ENCODE data around the gene CD63.

CD63 gene

GRCh38 chr12:55720071-55720564 lies 8.7 kb downstream of the CD63 start, which contains the start of gene RDH5:
Gene RDH5 (plus strand): TSS chr12:55720393. CDS start chr12:55721185, 792 bp downstream.
- Histone ChIP-seq H3K9ac (ENCODE audit: low read depth, low read length) (no peak within 1 kb of the TSS), H3K4me1 (ENCODE audit: control insufficient read depth, insufficient read depth, low read length) (peaks cover 21% of the 10 kb centered on the region)

GRCh38 chr12:55719371-55719770 lies 9.4 kb downstream of the CD63 start:
- H3K27me3 ChIP-seq (ENCODE audit: control insufficient read depth, insufficient read depth, low read length): no peaks in the 10 kb centered on the region
- no peak overlapping the region for H3K4me3 ChIP-seq (ENCODE audit: low read depth, low read length)
- H3K9ac ChIP-seq (ENCODE audit: low read depth, low read length): no peak overlapping the region
- H3K36me3 ChIP-seq (ENCODE audit: control insufficient read depth, insufficient read depth, low read length): peaks cover 15% of the 10 kb centered on the region
- no peaks in the 10 kb centered on the region for H3K9me3 ChIP-seq (ENCODE audit: control insufficient read depth, insufficient read depth, low read length)
- no peak overlapping the region for H3K27ac ChIP-seq (ENCODE audit: low read depth, low read length)
- peaks cover 21% of the 10 kb centered on the region for H3K4me1 ChIP-seq (ENCODE audit: control insufficient read depth, insufficient read depth, low read length)

More at GRCh38 chr12:55720071-55720564, 8.7 kb downstream of the CD63 start, which contains the start of gene RDH5:
- Histone ChIP-seq H3K27me3 (ENCODE audit: control insufficient read depth, insufficient read depth, low read length) (no peaks in the 10 kb centered on the region), H3K36me3 (ENCODE audit: control insufficient read depth, insufficient read depth, low read length) (peaks cover 21% of the 10 kb centered on the region), H3K9me3 (ENCODE audit: control insufficient read depth, insufficient read depth, low read length) (no peaks in the 10 kb centered on the region), H3K4me3 (ENCODE audit: low read depth, low read length) (no peak within 1 kb of the TSS), H3K27ac (ENCODE audit: low read depth, low read length) (peak within 1 kb of the TSS; percentile 58)

- H3K27ac ChIP-seq (ENCODE audit: low read depth, low read length): peak overlapping the region; percentile 99
- peaks cover 9% of the 10 kb centered on the region for H3K36me3 ChIP-seq (ENCODE audit: control insufficient read depth, insufficient read depth, low read length)
- H3K27me3 ChIP-seq (ENCODE audit: control insufficient read depth, insufficient read depth, low read length): no peaks in the 10 kb centered on the region
- peaks cover 21% of the 10 kb centered on the region for H3K4me1 ChIP-seq (ENCODE audit: control insufficient read depth, insufficient read depth, low read length)
- no peak overlapping the region; the same call in 1 of the 2 replicates for H3K9ac ChIP-seq (ENCODE audit: low read depth, low read length)
- H3K4me3 ChIP-seq (ENCODE audit: low read depth, low read length): peak overlapping the region; percentile 41; the same call in 1 of the 2 replicates
- H3K9me3 ChIP-seq (ENCODE audit: control insufficient read depth, insufficient read depth, low read length): no peaks in the 10 kb centered on the region
Observed at GRCh38 chr12:55718624-55719275, 10.1 kb downstream of the CD63 start.

DNA sequence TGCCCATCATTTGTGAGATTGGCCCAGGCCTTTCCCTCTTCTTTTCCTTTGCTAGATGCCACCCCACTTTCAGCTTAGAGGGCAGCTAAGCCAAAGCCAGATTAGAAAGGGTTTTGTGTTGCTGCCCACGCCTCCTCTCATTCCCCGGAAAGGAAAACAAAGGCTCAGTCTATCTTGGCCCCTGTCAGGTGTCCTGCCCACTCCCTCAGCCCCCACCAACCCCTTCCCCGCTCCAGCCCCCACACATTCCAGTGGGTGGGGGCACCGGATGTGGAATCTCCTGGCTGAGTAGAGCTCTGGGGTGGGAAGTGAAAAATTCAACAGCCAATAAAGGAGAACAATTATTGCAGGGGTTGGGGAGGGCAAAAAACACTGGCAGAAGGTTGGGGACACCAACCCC lies 10.8 kb downstream of the CD63 start:
- Histone ChIP-seq H3K36me3 (ENCODE audit: control insufficient read depth, insufficient read depth, low read length) (peaks cover 3% of the 10 kb centered on the region; the same call in 1 of the 2 replicates), H3K27ac (ENCODE audit: low read depth, low read length) (peak overlapping the region; percentile 99), H3K27me3 (ENCODE audit: control insufficient read depth, insufficient read depth, low read length) (no peaks in the 10 kb centered on the region), H3K4me1 (ENCODE audit: control insufficient read depth, insufficient read depth, low read length) (peaks cover 21% of the 10 kb centered on the region), H3K9ac (ENCODE audit: low read depth, low read length) (no peak overlapping the region; the same call in 1 of the 2 replicates), H3K4me3 (ENCODE audit: low read depth, low read length) (peak overlapping the region; percentile 94), H3K9me3 (ENCODE audit: control insufficient read depth, insufficient read depth, low read length) (no peaks in the 10 kb centered on the region)

GRCh38 chr12:55717011-55718007 lies 11.5 kb downstream of the CD63 start:
- Histone ChIP-seq H3K27ac (ENCODE audit: low read depth, low read length) (peak overlapping the region; percentile 99), H3K4me1 (ENCODE audit: control insufficient read depth, insufficient read depth, low read length) (peaks cover 21% of the 10 kb centered on the region), H3K36me3 (ENCODE audit: control insufficient read depth, insufficient read depth, low read length) (no peaks in the 10 kb centered on the region), H3K27me3 (ENCODE audit: control insufficient read depth, insufficient read depth, low read length) (peaks cover 4% of the 10 kb centered on the region; the same call in 1 of the 2 replicates), H3K4me3 (ENCODE audit: low read depth, low read length) (peak overlapping the region; percentile 94), H3K9ac (ENCODE audit: low read depth, low read length) (no peak overlapping the region), H3K9me3 (ENCODE audit: control insufficient read depth, insufficient read depth, low read length) (no peaks in the 10 kb centered on the region)

GRCh38 chr12:55716582-55716957 lies 12.2 kb downstream of the CD63 start:
- H3K9ac ChIP-seq (ENCODE audit: low read depth, low read length): no peak overlapping the region; the same call in 1 of the 2 replicates
- peak overlapping the region; percentile 99 for H3K27ac ChIP-seq (ENCODE audit: low read depth, low read length)
- H3K4me1 ChIP-seq (ENCODE audit: control insufficient read depth, insufficient read depth, low read length): peaks cover 21% of the 10 kb centered on the region
- no peaks in the 10 kb centered on the region for H3K9me3 ChIP-seq (ENCODE audit: control insufficient read depth, insufficient read depth, low read length)
- H3K36me3 ChIP-seq (ENCODE audit: control insufficient read depth, insufficient read depth, low read length): no peaks in the 10 kb centered on the region
- H3K4me3 ChIP-seq (ENCODE audit: low read depth, low read length): peak overlapping the region; percentile 94
- H3K27me3 ChIP-seq (ENCODE audit: control insufficient read depth, insufficient read depth, low read length): peaks cover 10% of the 10 kb centered on the region

DNA sequence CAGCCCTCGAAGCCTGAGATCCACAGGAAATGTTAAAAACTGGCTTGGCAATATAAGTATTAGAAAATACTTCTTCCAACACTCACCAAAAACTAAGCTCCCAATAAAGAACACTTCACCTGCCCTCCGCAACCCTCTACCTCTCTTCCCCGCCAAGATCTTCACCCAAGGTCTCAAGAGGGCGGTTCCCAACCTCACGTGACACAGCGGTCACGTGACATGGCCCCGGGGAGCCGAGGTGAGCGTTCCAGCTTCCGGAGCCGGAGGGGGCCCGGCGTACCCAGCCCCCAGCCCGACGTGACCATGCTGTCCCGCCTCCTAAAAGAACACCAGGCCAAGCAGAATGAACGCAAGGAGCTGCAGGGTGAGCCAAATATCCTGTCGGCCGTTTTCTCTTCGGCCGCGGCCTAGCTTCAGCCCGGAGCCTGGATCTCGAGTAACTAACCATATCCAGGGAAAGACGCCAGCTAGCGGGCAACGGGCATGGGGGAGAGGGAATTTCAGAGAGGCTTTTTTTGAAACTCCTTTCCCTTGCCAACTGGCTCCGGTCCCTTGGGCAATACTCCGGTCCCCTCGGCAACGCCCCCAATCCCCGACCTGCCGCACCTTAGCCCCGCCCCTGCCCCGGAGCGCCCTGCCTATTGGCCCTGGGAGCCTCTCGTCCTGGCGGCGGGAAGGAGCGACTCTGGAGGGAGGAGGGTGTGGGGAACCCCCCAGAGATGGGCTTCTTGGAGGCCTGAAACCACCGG lies 12.8 kb downstream of the CD63 start, which contains the start of gene BLOC1S1:
BLOC1S1 (plus strand) TSS at position 214 of the 749 bp plus-strand sequence; CDS start at position 220, 6 bp downstream.
- Histone ChIP-seq H3K4me3 (ENCODE audit: low read depth, low read length) (peak within 1 kb of the TSS; percentile 94), H3K9me3 (ENCODE audit: control insufficient read depth, insufficient read depth, low read length) (no peaks in the 10 kb centered on the region), H3K27me3 (ENCODE audit: control insufficient read depth, insufficient read depth, low read length) (peaks cover 10% of the 10 kb centered on the region), H3K27ac (ENCODE audit: low read depth, low read length) (peak within 1 kb of the TSS; percentile 99), H3K36me3 (ENCODE audit: control insufficient read depth, insufficient read depth, low read length) (no peaks in the 10 kb centered on the region), H3K4me1 (ENCODE audit: control insufficient read depth, insufficient read depth, low read length) (peaks cover 21% of the 10 kb centered on the region), H3K9ac (ENCODE audit: low read depth, low read length) (peak within 1 kb of the TSS; percentile 88)

- H3K27ac ChIP-seq (ENCODE audit: low read depth, low read length): peak overlapping the region; percentile 99
- H3K9me3 ChIP-seq (ENCODE audit: control insufficient read depth, insufficient read depth, low read length): no peaks in the 10 kb centered on the region
- no peaks in the 10 kb centered on the region for H3K36me3 ChIP-seq (ENCODE audit: control insufficient read depth, insufficient read depth, low read length)
- peak overlapping the region; percentile 94 for H3K4me3 ChIP-seq (ENCODE audit: low read depth, low read length)
- 0 out of 2 replicates have a peak overlapping the region, but pooled peaks have one; percentile 24 for H3K9ac ChIP-seq (ENCODE audit: low read depth, low read length)
- H3K4me1 ChIP-seq (ENCODE audit: control insufficient read depth, insufficient read depth, low read length): peaks cover 21% of the 10 kb centered on the region
- H3K27me3 ChIP-seq (ENCODE audit: control insufficient read depth, insufficient read depth, low read length): peaks cover 10% of the 10 kb centered on the region
Observed at GRCh38 chr12:55715169-55715764, 13.5 kb downstream of the CD63 start.

DNA sequence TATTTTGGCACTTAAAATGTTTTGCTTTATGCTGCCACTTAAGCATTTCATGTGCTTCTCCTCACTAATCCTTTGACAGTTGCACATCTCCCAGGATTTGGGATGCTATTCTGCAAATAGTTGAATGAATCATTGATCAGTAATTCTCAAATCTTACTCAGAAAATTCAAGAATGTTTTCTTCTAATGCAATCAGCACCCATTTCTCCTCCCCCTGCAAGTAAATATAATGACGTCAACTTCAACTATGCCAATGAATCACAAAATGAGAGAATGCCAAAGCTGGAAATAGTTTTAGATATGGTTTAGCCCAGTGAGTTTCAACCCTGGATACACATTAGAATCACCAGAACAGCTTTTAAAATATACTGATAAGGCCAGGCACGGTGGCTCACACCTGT lies 15.1 kb downstream of the CD63 start:
- Histone ChIP-seq H3K9me3 (ENCODE audit: control insufficient read depth, insufficient read depth, low read length) (no peaks in the 10 kb centered on the region), H3K27me3 (ENCODE audit: control insufficient read depth, insufficient read depth, low read length) (peaks cover 14% of the 10 kb centered on the region), H3K4me3 (ENCODE audit: low read depth, low read length) (no peak overlapping the region), H3K36me3 (ENCODE audit: control insufficient read depth, insufficient read depth, low read length) (no peaks in the 10 kb centered on the region), H3K4me1 (ENCODE audit: control insufficient read depth, insufficient read depth, low read length) (peaks cover 24% of the 10 kb centered on the region), H3K27ac (ENCODE audit: low read depth, low read length) (no peak overlapping the region), H3K9ac (ENCODE audit: low read depth, low read length) (no peak overlapping the region)

All from HUES48 (cell line).